PFSK-1 (cell line): ENCODE measurements around the gene GRK2.

Source experiments
- POLR2AphosphoS5 ChIP-seq: IDR thresholded peaks from 2 replicates; pipeline ENCODE4 v1.6.1; 2012; ENCODE audit warnings: low read depth, mild to moderate bottlenecking, control low read depth, low read length, moderate library complexity
- TF ChIP-seq, protein P1 (sequence below), 2 experiments: IDR thresholded peaks; 2 replicates each; pipeline versions ENCODE4 v1.6.1 to v1.8.0; 2011 to 2012; ENCODE audit warnings: low read depth in 2 of 2, low read length in 2 of 2, control low read depth in 1 of 2, inconsistent platforms in 1 of 2, mild to moderate bottlenecking in 1 of 2, moderate library complexity in 1 of 2; ENCODE audit not compliant: insufficient read depth in 1 of 2

DNA sequence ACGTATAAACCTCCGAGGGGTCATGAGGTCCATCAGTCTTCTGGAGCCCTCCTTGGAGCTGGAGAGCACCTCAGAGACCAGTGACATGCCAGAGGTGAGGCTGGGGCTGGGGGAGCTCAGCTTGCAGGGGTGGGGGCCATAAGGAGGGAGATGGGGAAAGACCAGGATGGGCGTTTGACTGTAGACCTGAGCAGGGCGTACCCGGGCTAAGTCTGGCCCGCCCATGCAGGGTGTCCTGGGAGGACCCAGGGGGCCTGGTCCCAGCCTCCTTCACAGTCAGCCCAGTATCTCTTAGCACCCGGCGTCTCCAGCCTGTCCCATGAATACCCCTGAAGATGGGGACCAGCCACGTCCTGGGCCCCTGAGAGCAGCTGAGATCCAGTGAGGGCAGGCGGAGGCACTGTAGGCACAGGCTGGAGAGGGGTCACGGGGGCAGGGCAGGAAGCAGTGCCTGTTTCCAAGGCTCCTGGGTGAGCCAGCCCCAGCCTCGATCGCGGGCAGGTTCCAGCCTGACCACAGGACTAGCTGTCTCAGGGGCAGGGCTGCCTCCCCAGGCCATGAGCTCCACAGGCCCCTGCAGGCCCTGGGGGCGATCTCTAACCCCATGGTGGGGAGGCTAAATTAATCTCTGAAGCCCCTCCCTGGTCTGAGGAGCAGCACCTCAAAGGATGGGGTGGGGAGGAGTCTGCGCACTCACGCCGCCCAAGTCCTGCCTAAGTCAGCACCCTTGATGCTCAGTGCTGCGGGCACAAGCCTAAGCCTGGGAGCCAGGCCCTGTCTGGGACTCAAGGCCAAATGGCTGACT lies 44.2 kb downstream of the GRK2 start:
- TF ChIP-seq, protein P1, sequence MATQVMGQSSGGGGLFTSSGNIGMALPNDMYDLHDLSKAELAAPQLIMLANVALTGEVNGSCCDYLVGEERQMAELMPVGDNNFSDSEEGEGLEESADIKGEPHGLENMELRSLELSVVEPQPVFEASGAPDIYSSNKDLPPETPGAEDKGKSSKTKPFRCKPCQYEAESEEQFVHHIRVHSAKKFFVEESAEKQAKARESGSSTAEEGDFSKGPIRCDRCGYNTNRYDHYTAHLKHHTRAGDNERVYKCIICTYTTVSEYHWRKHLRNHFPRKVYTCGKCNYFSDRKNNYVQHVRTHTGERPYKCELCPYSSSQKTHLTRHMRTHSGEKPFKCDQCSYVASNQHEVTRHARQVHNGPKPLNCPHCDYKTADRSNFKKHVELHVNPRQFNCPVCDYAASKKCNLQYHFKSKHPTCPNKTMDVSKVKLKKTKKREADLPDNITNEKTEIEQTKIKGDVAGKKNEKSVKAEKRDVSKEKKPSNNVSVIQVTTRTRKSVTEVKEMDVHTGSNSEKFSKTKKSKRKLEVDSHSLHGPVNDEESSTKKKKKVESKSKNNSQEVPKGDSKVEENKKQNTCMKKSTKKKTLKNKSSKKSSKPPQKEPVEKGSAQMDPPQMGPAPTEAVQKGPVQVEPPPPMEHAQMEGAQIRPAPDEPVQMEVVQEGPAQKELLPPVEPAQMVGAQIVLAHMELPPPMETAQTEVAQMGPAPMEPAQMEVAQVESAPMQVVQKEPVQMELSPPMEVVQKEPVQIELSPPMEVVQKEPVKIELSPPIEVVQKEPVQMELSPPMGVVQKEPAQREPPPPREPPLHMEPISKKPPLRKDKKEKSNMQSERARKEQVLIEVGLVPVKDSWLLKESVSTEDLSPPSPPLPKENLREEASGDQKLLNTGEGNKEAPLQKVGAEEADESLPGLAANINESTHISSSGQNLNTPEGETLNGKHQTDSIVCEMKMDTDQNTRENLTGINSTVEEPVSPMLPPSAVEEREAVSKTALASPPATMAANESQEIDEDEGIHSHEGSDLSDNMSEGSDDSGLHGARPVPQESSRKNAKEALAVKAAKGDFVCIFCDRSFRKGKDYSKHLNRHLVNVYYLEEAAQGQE (IDR thresholded peaks at IDR 0.05; ENCODE audit: insufficient read depth in 1 of 2, low read depth in 2 of 2, low read length in 2 of 2), result no peak
- TF ChIP-seq POLR2AphosphoS5, result no peak
